ENCODE results near the gene DMPK.
A peak's percentile ranks its signal among the peaks of the same experiment; 100 is the strongest.
"Not testable (repeated sequence)": the region's sequence is repeated elsewhere in the genome, so short reads cannot be mapped to it uniquely, and the experiment has no call there.

DMPK gene

GRCh38 chr19:45742969-45743368, 39.3 kb downstream of the DMPK start:
- DNase-seq, result no peak

DNA sequence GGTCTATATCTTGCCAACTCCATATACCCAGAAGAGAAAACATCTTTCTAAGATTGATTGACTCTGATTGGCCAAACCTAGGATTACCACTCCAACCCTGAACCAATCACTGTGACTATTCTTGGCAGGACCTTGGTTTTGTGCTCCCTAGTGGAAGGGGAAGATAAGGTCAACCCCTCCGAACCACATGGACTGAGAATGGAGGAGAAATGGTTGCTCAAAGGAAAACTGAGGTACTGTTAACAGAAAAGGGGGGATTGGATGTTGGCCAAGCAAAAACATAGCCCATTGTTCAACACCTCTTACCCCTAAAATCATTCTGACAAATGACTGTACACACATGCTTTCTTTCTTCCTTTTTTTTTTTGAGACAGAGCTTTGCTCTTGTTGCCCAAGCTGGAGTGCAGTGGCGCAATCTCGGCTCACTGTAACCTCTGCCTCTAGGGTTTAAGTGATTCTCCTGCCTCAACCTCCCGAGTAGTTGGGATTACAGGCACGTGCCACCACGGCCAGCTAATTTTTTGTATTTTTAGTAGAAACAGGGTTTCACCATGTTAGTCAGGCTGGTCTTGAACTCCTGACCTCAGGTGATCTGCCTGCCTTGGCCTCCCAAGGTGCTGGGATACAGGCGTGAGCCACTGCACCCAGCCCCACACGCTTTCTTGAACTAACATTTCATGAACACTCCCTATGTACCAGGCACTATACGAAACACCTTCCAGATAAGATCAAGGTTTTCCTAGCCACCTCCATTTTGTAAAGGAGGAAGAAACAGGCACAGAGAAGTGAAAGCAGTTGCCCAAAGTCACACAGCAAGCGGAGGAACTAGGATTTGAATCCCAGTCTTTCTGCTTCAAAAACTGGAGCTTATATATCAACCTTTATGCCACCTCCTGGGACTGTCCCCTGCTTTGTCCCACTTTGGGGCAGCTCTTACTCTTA, 42.5 kb downstream of the DMPK start:
- no peak for DNase-seq

DNA sequence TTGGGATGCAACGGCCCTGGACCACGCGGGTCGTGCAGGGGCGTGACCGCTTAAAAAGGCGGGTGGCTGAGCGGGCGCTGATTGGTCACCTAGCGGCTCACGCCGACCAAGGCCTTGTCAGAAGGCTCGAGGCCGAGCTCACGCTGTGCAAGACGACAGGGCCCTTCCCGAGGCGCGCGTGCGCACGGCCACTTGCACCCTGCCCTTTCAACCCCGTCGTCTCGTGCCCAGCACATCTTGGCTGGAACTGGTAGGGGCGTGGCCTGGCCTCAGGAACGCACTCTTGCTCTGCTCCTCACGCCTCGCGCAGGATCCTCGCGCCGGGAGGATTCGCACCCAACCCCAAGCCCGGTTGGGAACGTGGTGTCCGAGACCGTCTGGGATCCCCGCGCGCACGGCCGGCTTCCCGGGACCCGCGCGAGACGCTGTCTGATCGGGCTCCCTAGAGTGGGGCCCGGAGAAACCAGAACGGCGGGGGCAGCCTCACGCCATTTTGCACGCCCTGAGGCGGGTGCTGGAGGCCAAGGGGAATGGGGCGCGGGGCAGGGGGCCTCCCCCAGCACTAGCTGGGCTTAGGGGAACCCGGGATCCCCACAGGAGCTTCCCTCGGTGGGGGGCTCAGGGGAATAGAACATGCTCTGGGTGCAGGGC, 49.0 kb downstream of the DMPK start, which contains the start of gene MEIOSIN:
Gene MEIOSIN (plus strand): TSS at position 280 of the 651 bp plus-strand sequence. CDS start 1,938 bp downstream, outside the sequence.
- no peak for DNase-seq

DNA sequence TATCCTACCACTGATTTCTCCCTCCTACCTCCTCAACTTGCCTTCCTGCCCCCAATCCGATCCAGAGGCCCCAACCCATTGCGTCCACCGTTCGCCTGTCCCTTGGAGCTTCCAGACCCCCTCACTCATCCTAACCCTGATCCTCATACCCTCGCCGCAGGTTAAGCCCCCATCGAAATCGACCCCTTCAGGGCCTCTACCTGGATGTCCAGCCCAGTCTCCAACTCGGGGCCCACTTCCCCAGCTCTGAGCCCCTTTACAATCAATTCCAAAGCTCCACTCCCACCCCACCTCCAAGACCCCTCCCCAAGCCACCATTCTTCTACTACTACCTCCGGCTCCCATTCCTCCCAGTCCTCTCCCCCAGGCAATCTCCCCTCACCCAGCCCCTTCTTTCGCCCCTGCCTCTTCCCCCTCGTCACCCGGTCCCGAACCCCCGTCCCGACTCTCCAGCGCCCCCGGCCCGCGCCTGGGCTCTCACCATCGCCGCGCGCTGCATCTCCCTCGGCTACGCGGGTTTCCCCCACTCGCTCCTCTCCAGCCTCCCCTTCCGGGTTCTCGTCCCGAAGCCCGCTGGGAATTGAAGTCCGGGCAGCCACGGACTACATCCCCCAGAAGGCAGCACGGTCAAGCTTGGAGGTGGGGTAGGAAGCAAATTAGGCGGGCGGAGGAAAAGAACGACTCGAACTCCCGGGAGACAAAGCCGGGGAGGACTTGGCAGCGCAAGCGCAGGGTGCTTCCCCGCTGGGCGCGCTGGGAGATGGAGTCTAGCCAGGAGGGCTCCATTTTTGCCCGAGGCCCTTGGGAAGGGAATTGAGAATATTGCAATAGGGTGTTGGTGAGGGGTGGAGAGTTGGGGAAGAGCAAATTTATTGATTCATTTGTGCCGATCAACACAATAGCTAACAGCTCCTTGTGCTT, 51.7 kb downstream of the DMPK start, which contains the start of gene FBXO46:
Gene FBXO46 (minus strand): TSS at position 529 of the 921 bp plus-strand sequence. CDS start 17,401 bp downstream, outside the sequence.
- DNase-seq, result peak; percentile 86 to 94 (median 89)

DNA sequence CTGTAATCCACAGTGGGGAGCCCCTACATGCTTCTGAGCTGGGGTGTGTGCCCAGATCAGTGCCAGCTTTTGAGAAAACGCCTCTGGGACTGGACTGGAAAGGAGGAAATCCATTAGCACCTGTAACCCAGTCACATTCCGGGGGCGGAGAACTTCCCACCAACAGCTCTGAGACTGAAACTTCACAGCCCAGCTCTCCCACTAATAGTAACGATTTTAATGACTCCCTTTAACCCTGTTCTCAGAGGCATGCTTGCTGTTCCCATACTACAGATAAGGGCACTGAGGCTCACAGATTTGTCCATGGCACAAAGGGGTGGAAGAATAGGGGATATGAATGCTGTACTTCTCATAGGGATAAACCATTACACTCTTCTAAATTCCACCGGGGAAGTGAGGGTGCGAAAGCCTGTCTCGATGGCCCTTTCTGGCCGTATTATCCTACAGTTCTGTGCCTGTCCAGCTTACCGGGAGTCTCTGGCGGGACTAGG, 52.4 kb downstream of the DMPK start:
- no peak for DNase-seq

- not testable (repeated sequence) for DNase-seq
Measured at GRCh38 chr19:45728683-45729082, 53.6 kb downstream of the DMPK start.

DNA sequence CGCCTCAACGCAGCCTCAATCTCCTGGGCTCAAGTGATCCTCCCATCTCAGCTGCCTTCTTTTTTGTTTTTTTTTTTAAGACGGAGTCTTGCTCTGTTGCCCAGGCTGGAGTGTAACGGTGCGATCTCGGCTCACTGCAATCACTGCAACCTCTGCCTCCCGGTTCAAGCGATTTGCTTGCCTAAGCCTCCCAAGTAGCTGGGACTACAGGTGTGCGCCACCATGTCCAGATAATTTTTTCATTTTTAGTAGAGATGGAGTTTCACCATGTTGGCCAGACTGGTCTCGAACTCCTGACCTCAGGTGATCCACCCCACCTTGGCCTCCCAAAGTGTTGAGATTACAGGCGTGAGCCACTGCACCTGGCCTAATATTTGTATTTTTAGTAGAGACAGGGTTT, 62.2 kb downstream of the DMPK start:
- not testable (repeated sequence) for DNase-seq

Data from stimulated activated naive CD4-positive, alpha-beta T cell (primary cell).